ENCODE results near the gene SSTR4. TPM values are rescaled to one million over a fixed set of nuclear protein-coding genes. Genes with fewer than 3 reads are reported as not detected.
A peak's percentile ranks its signal among the peaks of the same experiment; 100 is the strongest.
"Not testable (repeated sequence)": the region's sequence is repeated elsewhere in the genome, so short reads cannot be mapped to it uniquely, and the experiment has no call there.

Gene SSTR4
- not detected for total RNA-seq
- long read RNA-seq, result 0 reads

- Histone ChIP-seq H3K27ac (replicated peaks) (no peak within 1 kb of the TSS), H3K27me3 (ENCODE audit: low read depth) (peaks cover 76% of the 10 kb centered on the region), H3K9me3 (replicated peaks) (no peaks in the 10 kb centered on the region), H3K4me3 (peak within 1 kb of the TSS; percentile 54), H3K36me3 (no peaks in the 10 kb centered on the region), H3K4me1 (peaks cover 27% of the 10 kb centered on the region)
- TF ChIP-seq CTCF (IDR thresholded peaks at IDR 0.05; ENCODE audit: borderline replicate concordance), result no peak
- no peak for DNase-seq
- intact Hi-C loops (cut with micrococcal nuclease), result no loop called here
These were observed at the start of gene SSTR4 for GRCh38 chr20:23034721-23035671. Gene SSTR4 (plus strand): TSS chr20:23035312. CDS start chr20:23035484, 172 bp downstream.

GRCh38 chr20:22986601-22987000, 48.5 kb upstream of the SSTR4 start:
- peaks cover 22% of the 10 kb centered on the region for H3K27me3 ChIP-seq (ENCODE audit: low read depth)
- no peak overlapping the region for H3K27ac ChIP-seq (replicated peaks)
- DNase-seq, result no peak
- no peaks in the 10 kb centered on the region for H3K36me3 ChIP-seq
- peaks cover 26% of the 10 kb centered on the region for H3K4me1 ChIP-seq
- H3K4me3 ChIP-seq, result no peak overlapping the region
- intact Hi-C loops (cut with micrococcal nuclease), result no loop called here
- H3K9me3 ChIP-seq (replicated peaks), result peaks cover 16% of the 10 kb centered on the region
- no peak for TF ChIP-seq CTCF (IDR thresholded peaks at IDR 0.05; ENCODE audit: borderline replicate concordance)

DNA sequence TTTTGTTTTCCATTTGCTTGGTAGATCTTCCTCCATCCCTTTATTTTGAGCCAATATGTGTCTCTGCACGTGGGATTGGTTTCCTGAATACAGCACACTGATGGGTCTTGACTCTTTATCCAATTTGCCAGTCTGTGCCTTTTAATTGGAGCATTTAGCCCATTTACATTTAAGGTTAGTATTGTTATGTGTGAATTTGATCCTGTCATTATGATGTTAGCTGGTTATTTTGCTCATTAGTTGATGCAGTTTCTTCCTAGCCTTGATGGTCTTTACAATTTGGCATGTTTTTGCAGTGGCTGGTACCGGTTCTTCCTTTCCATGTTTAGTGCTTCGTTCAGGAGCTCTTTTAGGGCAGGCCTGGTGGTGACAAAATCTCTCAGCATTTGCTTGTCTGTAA, 43.7 kb upstream of the SSTR4 start:
- H3K4me3 ChIP-seq; DNase-seq; H3K36me3 ChIP-seq; intact Hi-C loops (cut with micrococcal nuclease); H3K4me1 ChIP-seq; H3K27ac ChIP-seq (replicated peaks): not testable (repeated sequence)
- H3K9me3 ChIP-seq (replicated peaks), result peaks cover 22% of the 10 kb centered on the region
- H3K27me3 ChIP-seq (ENCODE audit: low read depth), result peaks cover 13% of the 10 kb centered on the region

GRCh38 chr20:22993823-22994222, 41.3 kb upstream of the SSTR4 start:
- Histone ChIP-seq H3K4me3 (no peak overlapping the region), H3K27ac (replicated peaks) (no peak overlapping the region), H3K4me1 (peaks cover 5% of the 10 kb centered on the region), H3K9me3 (replicated peaks) (peaks cover 17% of the 10 kb centered on the region), H3K27me3 (ENCODE audit: low read depth) (peaks cover 13% of the 10 kb centered on the region), H3K36me3 (no peaks in the 10 kb centered on the region)
- intact Hi-C loops (cut with micrococcal nuclease), result no loop called here
- DNase-seq, result no peak
- no peak for TF ChIP-seq CTCF (IDR thresholded peaks at IDR 0.05; ENCODE audit: borderline replicate concordance)

DNA sequence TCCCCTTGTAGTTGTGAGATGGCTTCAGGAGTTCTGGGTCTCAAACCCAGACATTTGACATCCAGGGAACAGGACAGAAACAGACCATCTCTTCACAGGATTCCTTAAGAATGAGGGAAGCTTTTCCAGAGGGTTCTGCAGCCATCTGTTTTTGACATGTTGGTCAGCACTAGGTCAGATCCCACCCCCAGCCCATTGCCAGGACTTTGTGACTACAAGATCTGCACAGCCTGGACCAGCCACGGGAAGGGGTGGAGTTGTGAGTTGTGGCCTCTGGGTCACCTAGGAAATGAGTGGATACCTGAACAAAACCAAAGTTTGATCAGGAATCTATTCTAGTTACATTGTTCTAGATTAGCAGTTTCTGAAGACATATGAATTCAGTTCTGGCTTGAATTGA, 39.2 kb upstream of the SSTR4 start:
- no peak for TF ChIP-seq CTCF (IDR thresholded peaks at IDR 0.05; ENCODE audit: borderline replicate concordance)
- peaks cover 16% of the 10 kb centered on the region for H3K27me3 ChIP-seq (ENCODE audit: low read depth)
- H3K4me3 ChIP-seq, result no peak overlapping the region
- H3K27ac ChIP-seq (replicated peaks), result no peak overlapping the region
- peaks cover 17% of the 10 kb centered on the region for H3K9me3 ChIP-seq (replicated peaks)
- H3K4me1 ChIP-seq, result peaks cover 12% of the 10 kb centered on the region
- H3K36me3 ChIP-seq, result no peaks in the 10 kb centered on the region
- DNase-seq, result no peak
- intact Hi-C loops (cut with micrococcal nuclease), result no loop called here

- no peak overlapping the region for H3K4me3 ChIP-seq
- no peak for DNase-seq
- peaks cover under 1% of the 10 kb centered on the region for H3K9me3 ChIP-seq (replicated peaks)
- peaks cover 12% of the 10 kb centered on the region for H3K4me1 ChIP-seq
- no peak for TF ChIP-seq CTCF (IDR thresholded peaks at IDR 0.05; ENCODE audit: borderline replicate concordance)
- intact Hi-C loops (cut with micrococcal nuclease), result no loop called here
- H3K27me3 ChIP-seq (ENCODE audit: low read depth), result peaks cover 22% of the 10 kb centered on the region
- H3K36me3 ChIP-seq, result no peaks in the 10 kb centered on the region
- H3K27ac ChIP-seq (replicated peaks), result no peak overlapping the region
These were observed 36.6 kb upstream of the SSTR4 start for GRCh38 chr20:22998476-22998875.

Measured in left ventricle myocardium inferior (tissue), 1 donor.